ENCODE data around the gene DMRTB1.

The DMRTB1 gene

DNA sequence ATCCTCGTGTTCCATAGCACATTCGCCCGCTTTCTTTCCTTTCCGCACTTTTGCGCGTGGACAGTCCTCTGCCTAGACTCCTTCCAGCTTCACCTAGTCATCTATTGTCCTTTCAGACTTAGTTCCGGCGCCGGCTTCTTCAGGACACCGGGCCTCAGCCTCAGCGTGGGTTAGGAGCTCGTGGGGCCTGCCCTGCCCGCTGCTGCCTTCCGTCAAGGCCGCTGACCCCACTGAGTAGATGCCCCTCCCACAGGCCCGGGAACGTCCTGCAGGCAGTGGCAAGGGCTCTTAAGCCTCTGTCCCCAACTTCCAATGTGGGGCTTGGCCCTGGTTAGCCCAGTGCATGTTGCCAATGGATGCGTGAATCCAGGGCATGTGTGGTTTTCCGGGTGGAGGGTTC is 11.4 kb downstream of the DMRTB1 start:
- H3K4me3 ChIP-seq (ENCODE audit: low read depth, low read length): no peak overlapping the region
- TF ChIP-seq, protein P1, sequence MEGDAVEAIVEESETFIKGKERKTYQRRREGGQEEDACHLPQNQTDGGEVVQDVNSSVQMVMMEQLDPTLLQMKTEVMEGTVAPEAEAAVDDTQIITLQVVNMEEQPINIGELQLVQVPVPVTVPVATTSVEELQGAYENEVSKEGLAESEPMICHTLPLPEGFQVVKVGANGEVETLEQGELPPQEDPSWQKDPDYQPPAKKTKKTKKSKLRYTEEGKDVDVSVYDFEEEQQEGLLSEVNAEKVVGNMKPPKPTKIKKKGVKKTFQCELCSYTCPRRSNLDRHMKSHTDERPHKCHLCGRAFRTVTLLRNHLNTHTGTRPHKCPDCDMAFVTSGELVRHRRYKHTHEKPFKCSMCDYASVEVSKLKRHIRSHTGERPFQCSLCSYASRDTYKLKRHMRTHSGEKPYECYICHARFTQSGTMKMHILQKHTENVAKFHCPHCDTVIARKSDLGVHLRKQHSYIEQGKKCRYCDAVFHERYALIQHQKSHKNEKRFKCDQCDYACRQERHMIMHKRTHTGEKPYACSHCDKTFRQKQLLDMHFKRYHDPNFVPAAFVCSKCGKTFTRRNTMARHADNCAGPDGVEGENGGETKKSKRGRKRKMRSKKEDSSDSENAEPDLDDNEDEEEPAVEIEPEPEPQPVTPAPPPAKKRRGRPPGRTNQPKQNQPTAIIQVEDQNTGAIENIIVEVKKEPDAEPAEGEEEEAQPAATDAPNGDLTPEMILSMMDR (IDR thresholded peaks at IDR 0.05; ENCODE audit: insufficient read depth, low read depth, low read length, missing control alignments): no peak
- no peak for DNase-seq (ENCODE audit: low read depth)

DNA sequence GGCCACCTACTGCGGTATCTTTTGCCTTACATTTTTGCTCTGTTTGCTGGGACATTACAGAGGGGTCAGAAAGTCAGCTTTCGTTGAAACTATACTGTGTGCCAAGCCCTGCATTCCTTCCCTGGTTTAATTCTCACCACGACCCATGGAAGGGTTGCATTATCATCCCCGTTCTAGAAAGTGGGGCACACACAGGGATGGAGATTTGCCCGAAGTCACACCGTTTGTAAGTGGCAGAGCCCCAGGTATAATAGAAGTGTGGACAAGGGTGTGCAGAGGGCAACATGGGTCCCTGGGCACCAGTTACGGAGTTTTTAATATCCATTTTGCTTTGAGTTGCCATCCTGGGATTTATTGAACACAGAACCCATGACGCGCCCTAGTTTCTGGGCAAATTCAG is 11.8 kb downstream of the DMRTB1 start:
- no peak for DNase-seq (ENCODE audit: low read depth)
- H3K4me3 ChIP-seq (ENCODE audit: low read depth, low read length): no peak overlapping the region
- TF ChIP-seq, protein P1 (IDR thresholded peaks at IDR 0.05; ENCODE audit: insufficient read depth, low read depth, low read length, missing control alignments): no peak

DNA sequence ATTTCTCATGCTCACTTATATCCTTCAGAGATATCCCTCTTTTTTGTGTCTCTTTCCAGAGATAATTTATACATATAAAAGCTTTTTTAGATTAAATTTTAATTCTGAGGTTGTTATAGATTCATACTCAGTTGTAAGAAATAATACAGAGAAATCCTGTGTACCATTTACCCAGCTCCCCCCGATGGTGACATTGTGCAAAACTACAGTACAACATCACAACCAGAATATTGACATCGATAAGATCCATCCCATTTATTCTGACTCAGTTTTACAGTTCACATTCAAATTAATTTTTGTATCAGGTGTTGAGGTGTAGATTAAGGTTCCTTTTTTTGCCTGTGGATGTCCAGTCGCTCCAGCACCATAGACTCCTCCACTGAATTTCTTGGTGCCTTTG is 14.3 kb downstream of the DMRTB1 start:
- TF ChIP-seq, protein P1 (IDR thresholded peaks at IDR 0.05; ENCODE audit: insufficient read depth, low read depth, low read length, missing control alignments): peak; percentile 3

DNA sequence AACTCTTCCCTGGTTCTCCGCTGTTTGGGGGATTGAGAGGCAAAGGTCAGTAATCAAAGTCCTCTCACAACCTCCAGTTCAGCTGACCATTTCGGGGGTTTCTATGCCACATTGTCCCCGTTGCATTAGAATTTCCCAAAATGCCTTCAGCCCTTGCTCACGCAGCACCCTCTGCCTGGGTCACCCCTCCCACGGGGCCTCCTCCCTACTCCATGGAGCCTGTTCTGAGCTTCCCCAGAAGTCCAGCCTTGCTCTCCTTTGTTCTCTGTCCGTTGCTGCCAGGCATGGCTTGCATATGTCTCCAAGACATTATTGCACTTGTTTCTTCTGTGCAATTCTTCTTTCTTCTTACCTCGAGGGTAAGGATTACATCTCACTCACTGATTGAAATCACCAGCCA is 16.5 kb downstream of the DMRTB1 start:
- no peak for DNase-seq (ENCODE audit: low read depth)
- H3K4me3 ChIP-seq (ENCODE audit: low read depth, low read length): no peak overlapping the region
- TF ChIP-seq, protein P1 (IDR thresholded peaks at IDR 0.05; ENCODE audit: insufficient read depth, low read depth, low read length, missing control alignments): no peak

More for the DNA sequence above, 14.3 kb downstream of the DMRTB1 start:
- no peak overlapping the region for H3K4me3 ChIP-seq (ENCODE audit: low read depth, low read length)
- DNase-seq (ENCODE audit: low read depth): no peak

DNA sequence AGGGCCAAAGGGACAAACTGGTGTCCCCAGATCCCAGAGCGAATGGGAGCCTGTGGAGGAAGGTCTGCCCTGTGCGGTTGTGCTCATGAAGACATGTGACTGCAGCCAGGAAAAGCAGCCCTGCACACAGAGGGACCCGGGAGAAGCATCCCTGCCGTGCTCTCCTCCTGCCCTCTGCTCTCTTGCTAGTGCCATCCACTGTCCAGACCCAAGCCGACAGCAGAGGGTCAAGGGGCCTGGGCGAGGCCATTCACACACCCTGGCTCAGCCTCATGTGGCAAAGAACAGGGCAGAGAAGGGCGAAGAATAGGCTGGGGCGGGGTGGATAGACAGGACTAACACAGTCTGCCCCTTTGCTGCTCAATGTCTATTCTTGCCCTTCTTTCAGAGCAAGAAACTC is 17.4 kb downstream of the DMRTB1 start:
- TF ChIP-seq, protein P1 (IDR thresholded peaks at IDR 0.05; ENCODE audit: insufficient read depth, low read depth, low read length, missing control alignments): no peak
- DNase-seq (ENCODE audit: low read depth): no peak
- no peak overlapping the region for H3K4me3 ChIP-seq (ENCODE audit: low read depth, low read length)

DNA sequence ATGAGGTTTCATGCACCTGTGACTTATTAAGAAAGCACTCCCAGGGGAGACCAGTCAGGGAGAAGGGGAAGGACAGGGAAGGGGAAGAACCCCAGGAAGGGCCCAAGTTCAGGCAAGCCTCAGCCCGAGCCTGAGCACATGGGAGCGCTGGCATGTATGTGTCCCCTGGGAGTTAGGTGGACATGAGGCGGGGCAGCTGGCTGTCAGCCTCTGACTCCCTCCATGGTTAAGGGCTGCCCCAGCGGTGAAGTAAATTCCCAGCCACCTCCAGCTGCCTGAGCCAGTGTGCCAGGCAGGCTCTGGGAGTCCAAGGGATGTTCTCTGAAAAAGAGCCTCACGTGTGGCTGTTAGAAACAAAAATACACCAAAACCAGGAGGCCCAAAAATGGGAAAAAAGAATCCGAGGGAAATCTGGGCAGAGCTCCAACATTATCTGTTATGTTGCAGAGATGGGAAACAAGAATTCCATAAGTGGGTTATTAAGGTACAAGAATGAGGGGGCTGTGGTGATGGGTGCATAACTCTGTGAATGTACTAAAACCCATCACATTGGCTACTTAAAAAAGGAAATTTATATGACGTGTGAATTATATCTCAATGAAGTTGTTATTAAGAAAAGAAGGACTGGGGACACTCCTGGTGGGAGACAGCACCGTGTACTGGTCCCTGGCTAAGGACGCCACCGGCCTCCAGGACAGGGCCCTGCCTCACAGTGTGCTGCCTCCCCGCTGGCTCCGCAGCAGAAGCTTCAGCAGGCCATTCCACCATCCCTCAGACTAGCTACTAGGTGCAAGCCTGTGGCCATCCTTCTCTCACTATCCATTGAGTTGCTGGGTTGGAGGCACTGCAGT is 18.7 kb downstream of the DMRTB1 start:
- TF ChIP-seq, protein P1 (IDR thresholded peaks at IDR 0.05; ENCODE audit: insufficient read depth, low read depth, low read length, missing control alignments): no peak
- DNase-seq (ENCODE audit: low read depth): peak; percentile 20
- no peak overlapping the region for H3K4me3 ChIP-seq (ENCODE audit: low read depth, low read length)

DNA sequence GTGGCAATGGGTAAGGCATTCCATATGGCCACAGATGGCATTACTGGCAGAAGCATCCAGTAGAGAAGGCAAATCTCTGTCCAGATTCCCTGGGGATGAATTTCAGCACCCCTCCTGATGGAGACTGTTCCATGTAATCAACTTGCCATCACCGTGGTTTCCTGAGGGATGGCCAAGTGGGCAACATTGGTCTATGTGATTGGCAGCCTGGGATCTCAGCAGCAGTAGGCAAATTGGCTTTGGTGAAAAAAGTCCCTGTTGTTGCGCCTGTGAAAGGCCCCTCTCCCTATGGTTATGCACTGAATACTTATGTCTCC is 19.3 kb downstream of the DMRTB1 start:
- DNase-seq (ENCODE audit: low read depth): no peak
- TF ChIP-seq, protein P1 (IDR thresholded peaks at IDR 0.05; ENCODE audit: insufficient read depth, low read depth, low read length, missing control alignments): no peak
- no peak overlapping the region for H3K4me3 ChIP-seq (ENCODE audit: low read depth, low read length)
